Activated CD4-positive, alpha-beta memory T cell treated with anti-CD3 and anti-CD28 coated beads for 36 hours (primary cell): ENCODE data around the gene TUBA8. TPM values are rescaled to one million over a fixed set of nuclear protein-coding genes. Genes with fewer than 3 reads are reported as not detected.
A peak's percentile ranks its signal among the peaks of the same experiment; 100 is the strongest.

ENCODE experiments used
- CTCF ChIA-PET: fragments of 350-600 bp; sonication (Branson Sonifier 250); formaldehyde crosslinking; loops from one replicate; lab custom pipeline; 2021; ENCODE audit warnings: antibody characterized with exemption, inconsistent platforms; lab: Charles Lee
- POLR2A ChIA-PET: fragments of 350-600 bp; sonication (Branson Sonifier 250); formaldehyde crosslinking; loops from one replicate; lab custom pipeline; 2021; ENCODE audit warnings: antibody characterized with exemption; lab: Charles Lee
- DNase-seq: peaks from one replicate; pipeline ENCODE4 v3.0.0-alpha.2; 2020
- H3K27ac Mint-ChIP-seq: one replicate; pipeline ENCODE4 v1.8.0; 2021; ENCODE audit warnings: mixed read lengths
- H3K27me3 Mint-ChIP-seq: one replicate; pipeline ENCODE4 v1.8.0; 2021; ENCODE audit warnings: mixed read lengths
- H3K36me3 Mint-ChIP-seq: one replicate; pipeline ENCODE4 v1.8.0; 2021; ENCODE audit warnings: mixed read lengths
- H3K4me1 Mint-ChIP-seq: one replicate; pipeline ENCODE4 v1.8.0; 2021; ENCODE audit warnings: low read depth, mixed read lengths
- H3K4me3 Mint-ChIP-seq: one replicate; pipeline ENCODE4 v1.8.0; 2021; ENCODE audit warnings: mild to moderate bottlenecking, mixed read lengths
- H3K9me3 Mint-ChIP-seq: one replicate; pipeline ENCODE4 v1.8.0; 2021; ENCODE audit warnings: mixed read lengths
- intact Hi-C: fragments of 100-400 bp; cut with micrococcal nuclease; formaldehyde crosslinking; loops from one replicate; pipeline ENCODE4 v1.15.1; 2023
- total RNA-seq, 2 experiments: library from RNA; stranded (reverse); gene quantifications; one replicate each; pipeline ENCODE4 v1.2.3, GENCODE V29; 2021

The TUBA8 gene
- total RNA-seq, 2 experiments from 2014 or later: 3.3 to 4.3 TPM

DNA sequence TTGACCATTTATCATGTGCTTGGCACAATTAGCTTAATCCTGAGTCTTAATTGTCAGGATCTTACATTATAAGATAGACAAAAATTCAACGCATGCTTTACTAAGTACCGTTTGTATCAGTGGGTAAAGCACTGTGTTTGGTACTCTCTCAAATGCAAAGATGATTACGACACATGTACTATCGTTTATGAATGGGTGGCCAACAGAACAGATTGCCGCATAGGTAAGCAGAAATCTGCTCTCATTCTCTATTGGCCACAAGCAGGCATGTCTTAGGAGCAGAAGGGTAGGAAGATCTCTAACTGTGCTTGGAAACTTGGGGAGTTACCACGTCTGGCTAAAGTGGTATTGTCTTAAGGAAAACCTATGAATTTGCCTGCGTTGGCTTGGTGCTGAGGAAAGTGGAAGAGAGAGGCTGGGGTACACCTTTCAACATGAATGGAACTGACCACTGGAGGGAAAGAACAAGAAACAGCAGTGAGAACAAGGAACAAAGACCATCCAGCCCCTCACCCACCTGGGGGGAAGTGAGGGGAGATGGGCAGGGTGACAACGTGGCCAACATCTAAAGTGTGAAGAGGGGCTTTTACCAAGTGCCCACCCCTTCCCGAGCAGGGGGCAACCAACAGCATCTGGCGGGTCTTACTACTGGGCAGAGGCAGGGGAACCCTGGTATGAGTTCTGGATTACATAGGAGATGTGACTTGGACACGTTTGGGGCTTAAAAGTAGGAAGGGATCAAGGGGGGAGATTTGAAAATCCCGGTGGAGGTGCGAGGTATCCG is 1.0 kb upstream of the TUBA8 start:
- Mint-ChIP-seq H3K9me3 (peaks cover 34% of the 10 kb centered on the region), H3K27me3 (peaks cover 22% of the 10 kb centered on the region), H3K4me3 (peak overlapping the region; percentile 56), H3K36me3 (peaks cover 25% of the 10 kb centered on the region), H3K4me1 (peaks cover 52% of the 10 kb centered on the region), H3K27ac (no peak overlapping the region)
- DNase-seq: no peak
- POLR2A ChIA-PET: interaction anchor here (1.0 to 1.9 kb wide), 2 partner anchors 15 to 40 kb away, joined by 3 to 5 read pairs; partner anchors contain the start of gene USP18
- CTCF ChIA-PET: interaction anchor here (1.5 to 1.9 kb wide), 2 partner anchors 33 to 47 kb away, joined by 4 to 11 read pairs; partner anchors contain the start of gene PEX26
- intact Hi-C loops: loop anchor here (5.0 kb wide), 1 partner anchor 342 kb away; no protein-coding TSS in a partner anchor

DNA sequence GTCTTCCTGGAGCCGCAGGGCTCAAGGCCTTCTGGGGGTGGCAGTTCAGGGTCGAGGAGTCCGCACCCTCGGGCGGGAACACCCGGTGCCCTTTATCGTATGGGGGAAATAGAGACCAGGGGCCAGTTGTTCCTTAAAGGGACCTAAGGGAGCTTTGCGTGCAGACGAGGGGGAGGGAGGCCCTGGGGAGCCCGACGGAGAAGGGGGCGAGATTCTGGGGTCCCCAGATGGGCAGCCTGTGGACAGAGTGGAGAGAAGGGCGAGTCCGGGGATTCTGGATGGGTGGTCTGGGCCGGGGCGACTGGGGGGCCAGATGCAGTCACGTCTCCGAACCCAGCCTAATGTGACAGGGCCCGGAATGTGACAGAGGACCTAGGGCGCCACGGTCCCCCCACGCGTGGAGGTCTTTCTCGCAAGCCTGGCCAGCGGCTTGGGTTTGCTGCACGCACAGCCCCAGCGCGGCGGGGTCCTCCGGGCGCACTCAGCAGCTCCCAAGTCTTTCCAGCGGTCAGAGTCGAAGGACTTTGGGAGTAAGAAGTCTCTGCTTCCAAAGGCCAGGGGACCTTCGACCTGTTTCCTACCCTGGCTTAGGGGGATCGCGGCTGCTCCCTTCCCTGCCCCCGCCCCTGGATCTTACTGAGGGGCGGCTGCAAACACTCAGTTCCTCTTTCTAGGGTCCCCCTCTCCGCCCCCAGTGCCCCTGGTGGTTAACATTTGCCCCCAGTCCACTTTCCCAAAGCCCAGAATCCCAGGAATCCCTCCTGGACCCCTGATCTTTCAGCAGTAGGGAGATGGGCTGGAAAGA is 547 bp downstream of the TUBA8 start:
- H3K4me1 Mint-ChIP-seq: peaks cover 39% of the 10 kb centered on the region
- CTCF ChIA-PET: interaction anchor here (1.1 to 1.9 kb wide), 3 partner anchors 11 to 45 kb away, joined by 4 to 11 read pairs (median 4); partner anchors contain the start of gene PEX26
- peaks cover 21% of the 10 kb centered on the region for H3K9me3 Mint-ChIP-seq
- POLR2A ChIA-PET: no interaction called here
- intact Hi-C loops: no loop called here
- H3K36me3 Mint-ChIP-seq: peaks cover 13% of the 10 kb centered on the region
- peak overlapping the region; percentile 61 for H3K4me3 Mint-ChIP-seq
- no peak for DNase-seq
- H3K27me3 Mint-ChIP-seq: peaks cover 22% of the 10 kb centered on the region
- no peak overlapping the region for H3K27ac Mint-ChIP-seq

DNA sequence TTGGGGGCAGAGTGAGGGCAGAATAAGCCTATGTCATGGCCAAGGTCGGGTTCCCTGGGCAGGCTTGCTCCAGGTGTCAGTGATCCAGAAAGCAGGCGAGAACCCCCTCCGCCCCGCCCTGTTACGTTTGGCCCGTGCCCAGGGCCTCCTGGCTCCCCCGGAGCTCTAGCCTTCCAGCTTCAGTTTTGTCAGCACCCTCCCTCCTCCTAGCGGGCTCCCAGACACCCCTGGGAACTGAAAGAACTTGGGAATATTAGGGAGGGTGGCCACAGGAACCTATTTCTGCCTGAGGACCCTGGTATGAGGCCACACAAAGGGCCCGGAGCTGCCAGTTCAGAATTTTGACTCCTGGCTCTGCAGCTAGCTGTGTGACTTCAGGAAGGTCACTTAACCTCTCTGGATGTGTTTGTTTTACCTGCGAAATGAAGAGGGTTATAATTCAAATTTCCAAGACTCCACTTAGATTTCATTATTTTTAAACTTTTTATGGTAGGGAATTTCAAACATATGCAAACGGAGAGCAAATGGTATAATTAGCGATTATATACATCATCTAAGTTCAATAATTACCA is 1.2 kb downstream of the TUBA8 start:
- H3K27ac Mint-ChIP-seq: no peak overlapping the region
- CTCF ChIA-PET: no interaction called here
- H3K27me3 Mint-ChIP-seq: peaks cover 22% of the 10 kb centered on the region
- no peak for DNase-seq
- peaks cover 16% of the 10 kb centered on the region for H3K9me3 Mint-ChIP-seq
- peaks cover 10% of the 10 kb centered on the region for H3K36me3 Mint-ChIP-seq
- intact Hi-C loops: no loop called here
- H3K4me1 Mint-ChIP-seq: peaks cover 35% of the 10 kb centered on the region
- no peak overlapping the region for H3K4me3 Mint-ChIP-seq
- POLR2A ChIA-PET: no interaction called here

DNA sequence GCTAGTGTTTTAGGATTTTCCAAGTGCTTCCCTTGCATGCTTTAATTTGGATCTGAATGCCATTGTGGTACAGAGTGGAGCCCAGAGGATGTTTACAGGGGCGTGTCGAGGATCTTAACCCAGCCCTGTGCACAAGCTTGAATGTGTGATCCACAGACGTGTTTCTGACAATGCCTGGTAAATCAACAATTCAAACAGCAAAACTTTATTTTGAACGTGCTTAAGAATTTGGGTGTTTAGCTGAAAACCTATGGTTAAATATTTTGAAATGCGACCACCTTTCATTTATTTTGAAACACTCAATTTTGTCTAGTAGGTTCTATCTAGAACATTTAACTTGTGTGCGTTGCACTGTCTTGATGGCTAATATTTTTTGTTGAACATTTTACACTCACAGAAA is 1.8 kb downstream of the TUBA8 start:
- no peak overlapping the region for H3K27ac Mint-ChIP-seq
- H3K4me1 Mint-ChIP-seq: peaks cover 30% of the 10 kb centered on the region
- peaks cover 19% of the 10 kb centered on the region for H3K27me3 Mint-ChIP-seq
- H3K9me3 Mint-ChIP-seq: peaks cover 11% of the 10 kb centered on the region
- CTCF ChIA-PET: no interaction called here
- H3K4me3 Mint-ChIP-seq: no peak overlapping the region
- intact Hi-C loops: no loop called here
- no peak for DNase-seq
- peaks cover 5% of the 10 kb centered on the region for H3K36me3 Mint-ChIP-seq
- POLR2A ChIA-PET: no interaction called here

DNA sequence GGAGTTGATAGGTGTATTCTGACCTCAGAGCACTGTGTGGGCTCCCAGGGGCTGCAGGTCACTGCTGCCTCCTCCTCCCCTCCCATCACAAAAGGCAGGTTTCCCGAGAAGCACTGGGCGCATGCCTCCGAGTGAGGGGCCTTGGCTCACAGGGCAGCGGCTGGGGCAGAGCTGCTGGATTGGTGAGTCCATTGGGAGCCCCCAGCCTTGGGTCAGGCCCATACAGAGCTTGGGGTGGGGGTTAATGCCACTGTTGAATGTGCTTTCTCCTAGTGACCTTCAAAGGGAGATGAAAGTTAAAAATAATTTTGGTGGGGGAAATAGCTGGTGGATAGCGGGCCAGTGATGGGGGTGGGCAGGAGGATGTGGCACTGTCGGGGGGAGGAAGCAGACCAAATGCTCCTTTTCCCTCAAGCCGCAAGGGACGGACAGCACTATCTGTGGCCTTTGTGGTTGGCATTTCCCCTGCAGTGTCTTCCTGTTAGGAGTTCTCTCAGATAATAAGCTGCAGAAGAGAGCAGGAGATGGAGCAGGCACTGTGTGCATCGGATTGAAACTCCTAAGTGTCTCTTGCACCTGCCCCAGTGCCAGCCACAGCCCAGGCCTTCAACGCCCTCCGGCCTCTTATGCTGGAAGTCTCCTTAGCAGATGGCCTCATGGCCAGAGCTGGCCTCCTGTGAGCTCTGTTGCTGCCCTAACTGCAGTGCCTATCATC is 3.2 kb downstream of the TUBA8 start:
- no peak for DNase-seq
- ChIA-PET CTCF (no interaction called here), POLR2A (no interaction called here)
- H3K9me3 Mint-ChIP-seq: no peaks in the 10 kb centered on the region
- peaks cover 25% of the 10 kb centered on the region for H3K4me1 Mint-ChIP-seq
- H3K27ac Mint-ChIP-seq: no peak overlapping the region
- H3K27me3 Mint-ChIP-seq: peaks cover 16% of the 10 kb centered on the region
- H3K36me3 Mint-ChIP-seq: no peaks in the 10 kb centered on the region
- H3K4me3 Mint-ChIP-seq: no peak overlapping the region
- intact Hi-C loops: no loop called here

DNA sequence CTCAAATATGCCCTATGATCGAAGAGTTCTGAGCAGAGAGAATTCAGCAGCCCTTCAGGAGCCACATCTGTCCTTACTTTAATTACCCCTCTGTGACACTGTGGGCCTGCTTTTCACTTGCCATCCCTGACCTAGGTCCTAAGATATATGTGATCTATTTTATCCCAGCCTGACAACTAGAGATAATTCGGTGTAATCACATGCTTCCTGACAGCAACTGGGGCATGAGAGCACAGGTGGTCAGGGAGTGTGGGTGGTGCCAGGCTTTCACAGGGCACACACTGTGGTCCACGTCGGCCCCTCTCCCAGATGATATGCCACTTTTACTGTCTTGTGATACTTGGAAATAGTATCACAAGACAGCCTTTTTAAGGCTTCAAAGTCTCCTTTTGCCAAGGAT is 3.9 kb downstream of the TUBA8 start:
- intact Hi-C loops: no loop called here
- CTCF ChIA-PET: no interaction called here
- H3K36me3 Mint-ChIP-seq: no peaks in the 10 kb centered on the region
- no peak overlapping the region for H3K27ac Mint-ChIP-seq
- H3K4me1 Mint-ChIP-seq: peaks cover 23% of the 10 kb centered on the region
- no peak for DNase-seq
- peaks cover 12% of the 10 kb centered on the region for H3K27me3 Mint-ChIP-seq
- no peaks in the 10 kb centered on the region for H3K9me3 Mint-ChIP-seq
- H3K4me3 Mint-ChIP-seq: no peak overlapping the region
- POLR2A ChIA-PET: no interaction called here

DNA sequence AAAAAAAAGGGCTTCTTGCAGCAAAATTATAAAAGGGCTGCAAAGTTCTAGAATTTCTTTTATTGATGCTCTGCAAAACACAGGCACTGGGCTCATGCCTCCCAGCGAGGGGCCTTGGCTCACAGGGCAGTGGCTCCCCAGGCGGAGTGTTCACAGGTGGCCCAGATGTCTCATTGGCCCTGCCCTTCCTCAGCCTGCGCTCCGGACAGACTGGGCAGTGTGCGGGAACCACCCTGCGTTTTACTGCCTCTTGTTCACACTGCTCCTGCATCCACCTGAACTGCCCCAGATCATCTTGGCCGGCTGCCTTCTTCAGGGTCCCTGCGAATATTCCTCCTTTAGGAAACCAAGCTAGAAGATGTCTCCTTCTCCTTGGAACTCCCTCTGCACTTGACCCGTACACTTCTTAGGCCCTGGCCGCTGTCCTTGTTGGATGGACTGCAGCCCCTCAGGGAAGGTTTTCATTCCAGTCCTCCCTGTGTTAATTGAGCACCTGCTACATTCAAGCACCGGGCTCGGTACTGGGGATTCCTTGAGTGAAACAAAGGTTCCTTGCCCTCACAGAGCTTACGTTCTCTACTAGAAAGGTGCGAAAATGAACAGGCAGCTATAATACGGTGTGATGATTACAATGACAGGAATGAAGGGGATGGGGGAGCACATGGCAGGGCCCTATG is 4.5 kb downstream of the TUBA8 start:
- H3K9me3 Mint-ChIP-seq: no peaks in the 10 kb centered on the region
- H3K4me1 Mint-ChIP-seq: peaks cover 20% of the 10 kb centered on the region
- H3K36me3 Mint-ChIP-seq: no peaks in the 10 kb centered on the region
- POLR2A ChIA-PET: no interaction called here
- CTCF ChIA-PET: interaction anchor here (0.7 kb wide), 1 partner anchor 9 kb away, joined by 3 read pairs; no protein-coding TSS in a partner anchor
- H3K27me3 Mint-ChIP-seq: peaks cover 7% of the 10 kb centered on the region
- intact Hi-C loops: no loop called here
- no peak overlapping the region for H3K27ac Mint-ChIP-seq
- no peak overlapping the region for H3K4me3 Mint-ChIP-seq
- no peak for DNase-seq

DNA sequence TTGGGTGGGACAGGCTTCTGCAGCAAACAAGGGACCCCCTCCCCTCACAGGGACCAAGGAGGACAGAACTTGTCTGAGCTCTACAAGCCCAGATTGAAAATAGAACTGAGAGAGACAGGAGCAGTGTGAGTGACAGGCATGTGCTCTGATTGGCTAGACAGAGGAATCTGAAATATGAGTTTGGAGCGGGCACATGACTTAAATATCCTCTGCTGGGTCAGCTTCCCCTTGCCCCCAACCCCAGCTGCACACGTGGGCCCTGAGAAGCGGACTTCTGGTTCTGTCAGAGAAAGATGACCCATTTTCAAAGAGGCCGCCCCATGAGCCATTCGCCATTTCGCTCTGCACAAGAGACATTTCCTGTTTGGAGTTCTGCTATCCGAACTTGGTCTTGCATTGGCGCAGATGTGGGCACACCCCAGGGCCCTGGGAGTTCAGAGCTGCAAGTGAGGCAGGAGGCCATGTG is 5.3 kb downstream of the TUBA8 start:
- H3K27me3 Mint-ChIP-seq: peaks cover 5% of the 10 kb centered on the region
- H3K9me3 Mint-ChIP-seq: no peaks in the 10 kb centered on the region
- no peak overlapping the region for H3K4me3 Mint-ChIP-seq
- ChIA-PET POLR2A (no interaction called here), CTCF (interaction anchor here (0.7 kb wide), 1 partner anchor 10 kb away, joined by 3 read pairs; no protein-coding TSS in a partner anchor)
- no peak overlapping the region for H3K27ac Mint-ChIP-seq
- H3K4me1 Mint-ChIP-seq: peaks cover 15% of the 10 kb centered on the region
- DNase-seq: no peak
- intact Hi-C loops: no loop called here
- H3K36me3 Mint-ChIP-seq: no peaks in the 10 kb centered on the region

DNA sequence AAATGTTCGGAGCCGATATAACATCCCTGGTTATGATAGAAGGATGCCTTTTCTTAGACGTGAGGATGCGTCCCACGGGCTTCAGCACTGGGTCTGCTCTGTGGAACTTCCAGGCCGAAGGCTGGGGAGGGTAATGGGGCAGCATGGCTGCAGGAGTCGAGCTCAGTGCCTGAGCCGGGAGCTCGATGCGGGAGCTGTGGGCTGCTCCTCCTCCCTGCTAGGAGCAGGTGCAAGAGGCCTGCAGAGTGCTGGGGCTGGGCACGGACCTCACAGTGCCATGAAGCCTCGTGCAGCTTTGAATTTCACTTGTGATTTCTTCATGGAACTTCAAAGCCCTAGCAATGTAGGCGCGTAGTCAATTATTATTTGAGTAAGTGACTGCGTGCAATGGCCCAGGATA is 6.0 kb downstream of the TUBA8 start:
- H3K36me3 Mint-ChIP-seq: no peaks in the 10 kb centered on the region
- DNase-seq: no peak
- POLR2A ChIA-PET: no interaction called here
- no peak overlapping the region for H3K4me3 Mint-ChIP-seq
- intact Hi-C loops: no loop called here
- H3K27ac Mint-ChIP-seq: no peak overlapping the region
- CTCF ChIA-PET: no interaction called here
- H3K27me3 Mint-ChIP-seq: peaks cover 2% of the 10 kb centered on the region
- H3K4me1 Mint-ChIP-seq: peaks cover 14% of the 10 kb centered on the region
- no peaks in the 10 kb centered on the region for H3K9me3 Mint-ChIP-seq

DNA sequence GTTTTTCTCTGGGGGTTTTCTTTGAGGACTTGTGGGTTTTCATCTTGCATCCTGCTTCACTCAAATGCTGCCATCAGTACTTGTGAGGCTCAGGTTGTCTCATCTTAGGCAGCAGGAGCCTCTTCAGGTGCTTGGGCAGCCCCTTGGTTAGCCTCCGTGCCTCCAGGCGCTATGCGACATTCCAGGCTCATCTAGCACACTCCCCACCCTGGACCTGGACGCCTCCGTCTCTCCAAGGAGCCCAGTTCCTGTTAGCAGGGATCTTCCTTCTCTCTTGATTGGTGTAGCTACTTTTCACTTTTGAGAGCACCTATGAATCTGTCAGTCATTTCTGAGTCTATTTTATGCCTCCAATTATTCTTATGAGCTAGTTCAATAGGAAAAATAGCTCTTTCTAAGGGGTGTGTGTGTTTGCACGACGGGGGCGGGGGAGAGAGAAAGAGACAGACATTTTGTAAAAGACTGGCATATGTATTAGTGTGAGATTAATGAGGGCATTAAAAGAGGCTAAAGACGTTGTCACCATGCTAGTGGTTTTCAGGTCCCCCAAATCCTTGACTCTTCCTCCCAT is 7.8 kb downstream of the TUBA8 start:
- intact Hi-C loops: no loop called here
- H3K36me3 Mint-ChIP-seq: no peaks in the 10 kb centered on the region
- CTCF ChIA-PET: no interaction called here

More for the DNA sequence above, 7.8 kb downstream of the TUBA8 start:
- no peak for DNase-seq
- Mint-ChIP-seq H3K27me3 (no peaks in the 10 kb centered on the region), H3K27ac (no peak overlapping the region), H3K4me3 (no peak overlapping the region), H3K4me1 (peaks cover 14% of the 10 kb centered on the region), H3K9me3 (no peaks in the 10 kb centered on the region)
- POLR2A ChIA-PET: no interaction called here
